GM10266 (cell line): ENCODE measurements around the gene TEN1.
A peak's percentile ranks its signal among the peaks of the same experiment; 100 is the strongest.

ENCODE experiments used
- DNase-seq: peaks from one replicate; pipeline ENCODE4 v3.0.0; 2012; ENCODE audit errors: extremely low spot score
- TF ChIP-seq, protein P1 (sequence below): IDR thresholded peaks from 2 replicates; pipeline ENCODE4 v1.5.1; 2012; ENCODE audit warnings: mild to moderate bottlenecking, low read depth; ENCODE audit not compliant: control insufficient read depth, insufficient read depth; ENCODE audit errors: missing control alignments

The TEN1 gene, protein sequence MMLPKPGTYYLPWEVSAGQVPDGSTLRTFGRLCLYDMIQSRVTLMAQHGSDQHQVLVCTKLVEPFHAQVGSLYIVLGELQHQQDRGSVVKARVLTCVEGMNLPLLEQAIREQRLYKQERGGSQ

DNA sequence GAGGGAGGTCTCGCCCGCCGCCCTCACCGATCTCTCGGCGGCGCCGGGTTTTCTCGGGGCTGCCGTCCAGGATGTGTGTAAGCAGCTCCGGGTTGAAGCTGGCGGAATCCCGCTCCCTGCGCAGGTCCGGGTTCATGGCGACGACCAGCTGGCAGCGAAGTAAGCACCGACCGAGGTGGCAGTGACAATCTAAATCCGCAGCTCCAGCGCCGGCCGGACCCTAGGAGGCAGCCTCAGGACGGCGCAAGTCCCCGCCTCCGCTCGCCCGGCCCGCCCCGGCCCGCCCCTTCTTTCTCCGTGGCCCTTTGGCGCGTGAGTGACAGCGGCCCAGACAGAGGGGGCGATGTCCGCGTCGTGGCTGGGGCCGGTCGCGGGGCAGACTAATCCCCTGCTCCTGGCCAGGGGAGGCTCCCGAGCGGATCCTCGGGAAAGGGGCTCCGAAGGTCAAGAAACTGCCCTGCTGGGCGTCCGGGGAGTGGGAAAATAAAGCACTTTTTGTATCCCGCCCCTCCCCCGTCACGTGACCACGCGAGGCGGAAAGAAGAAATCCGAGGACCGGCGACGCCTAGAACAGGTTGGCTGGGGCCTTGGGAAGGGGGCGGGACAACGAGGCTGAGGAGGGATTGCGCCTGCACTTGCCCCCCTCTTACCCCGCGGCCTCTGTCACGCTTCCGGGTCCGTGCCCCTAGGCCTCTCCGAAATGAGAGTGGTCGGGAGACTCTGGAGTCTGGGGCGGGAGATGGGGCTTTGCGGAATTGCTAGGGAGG lies at the start of gene TEN1, which contains the start of gene ACOX1:
TEN1 (plus strand) TSS at position 303 of the 767 bp plus-strand sequence. CDS start 6,953 bp downstream, outside the sequence.
ACOX1 (minus strand) TSS at position 229 of the 767 bp plus-strand sequence; CDS start at position 136, 93 bp downstream.
- peak; percentile 92 for DNase-seq
- TF ChIP-seq, protein P1, sequence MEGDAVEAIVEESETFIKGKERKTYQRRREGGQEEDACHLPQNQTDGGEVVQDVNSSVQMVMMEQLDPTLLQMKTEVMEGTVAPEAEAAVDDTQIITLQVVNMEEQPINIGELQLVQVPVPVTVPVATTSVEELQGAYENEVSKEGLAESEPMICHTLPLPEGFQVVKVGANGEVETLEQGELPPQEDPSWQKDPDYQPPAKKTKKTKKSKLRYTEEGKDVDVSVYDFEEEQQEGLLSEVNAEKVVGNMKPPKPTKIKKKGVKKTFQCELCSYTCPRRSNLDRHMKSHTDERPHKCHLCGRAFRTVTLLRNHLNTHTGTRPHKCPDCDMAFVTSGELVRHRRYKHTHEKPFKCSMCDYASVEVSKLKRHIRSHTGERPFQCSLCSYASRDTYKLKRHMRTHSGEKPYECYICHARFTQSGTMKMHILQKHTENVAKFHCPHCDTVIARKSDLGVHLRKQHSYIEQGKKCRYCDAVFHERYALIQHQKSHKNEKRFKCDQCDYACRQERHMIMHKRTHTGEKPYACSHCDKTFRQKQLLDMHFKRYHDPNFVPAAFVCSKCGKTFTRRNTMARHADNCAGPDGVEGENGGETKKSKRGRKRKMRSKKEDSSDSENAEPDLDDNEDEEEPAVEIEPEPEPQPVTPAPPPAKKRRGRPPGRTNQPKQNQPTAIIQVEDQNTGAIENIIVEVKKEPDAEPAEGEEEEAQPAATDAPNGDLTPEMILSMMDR: peak; percentile 40

DNA sequence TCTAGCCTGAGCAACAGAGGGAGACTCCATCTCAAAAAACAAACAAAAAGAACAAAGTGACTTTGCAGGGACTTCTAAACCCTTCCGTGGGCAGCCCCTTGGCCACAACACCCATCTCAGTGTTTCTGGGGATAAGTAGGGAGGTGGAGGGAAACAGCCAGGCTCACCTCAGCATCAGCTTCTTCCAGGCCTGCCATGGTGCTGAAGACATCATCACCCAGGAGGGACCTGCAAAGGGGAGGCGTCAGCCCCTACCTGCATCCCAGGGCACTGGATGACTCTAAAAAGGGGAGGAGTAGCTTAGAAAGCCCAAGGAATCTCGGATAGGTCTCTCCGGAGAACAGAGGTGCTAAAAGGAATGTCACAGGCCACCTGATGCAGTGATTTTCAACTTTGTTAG lies 48.0 kb upstream of the TEN1 start:
- TF ChIP-seq, protein P1: no peak
- no peak for DNase-seq

DNA sequence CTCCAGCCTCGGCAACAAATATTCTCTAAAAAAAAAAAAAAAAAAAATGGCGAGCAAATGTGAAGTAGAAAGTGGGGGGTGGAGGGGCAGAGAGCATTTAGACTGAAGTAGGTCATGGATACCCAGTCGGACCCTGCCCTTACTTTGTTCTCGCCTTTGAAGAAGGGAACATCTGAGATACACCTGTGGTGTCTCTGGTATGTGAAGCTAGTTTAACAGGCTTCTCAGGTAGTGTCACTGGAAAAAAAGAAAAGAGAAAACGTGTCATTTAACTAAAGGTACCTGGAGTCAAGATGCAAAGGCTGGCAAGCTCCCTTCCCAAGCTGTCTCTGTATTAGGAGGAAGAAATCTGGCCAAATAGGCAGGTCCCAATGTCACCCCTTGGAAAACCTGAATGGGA lies 46.2 kb upstream of the TEN1 start:
- TF ChIP-seq, protein P1: no peak
- no peak for DNase-seq

DNA sequence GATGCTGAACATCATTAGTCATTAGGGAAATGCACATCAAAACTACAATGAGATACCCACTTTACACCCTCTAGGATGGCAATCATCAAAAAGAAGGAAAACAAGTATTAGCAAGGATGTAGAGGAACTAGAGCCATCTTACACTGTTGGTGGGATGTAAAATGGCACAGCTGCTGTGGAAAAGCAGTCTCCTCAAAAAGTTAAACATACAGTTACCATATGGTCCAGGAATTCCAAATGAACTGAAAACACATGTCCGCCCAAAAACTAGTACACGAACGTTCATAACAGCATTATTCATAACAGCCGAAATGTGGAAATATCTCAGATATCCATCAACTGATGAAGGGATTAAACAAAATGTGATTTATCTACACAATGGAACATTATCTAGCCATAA lies 45.2 kb upstream of the TEN1 start:
- TF ChIP-seq, protein P1: no peak
- DNase-seq: no peak

DNA sequence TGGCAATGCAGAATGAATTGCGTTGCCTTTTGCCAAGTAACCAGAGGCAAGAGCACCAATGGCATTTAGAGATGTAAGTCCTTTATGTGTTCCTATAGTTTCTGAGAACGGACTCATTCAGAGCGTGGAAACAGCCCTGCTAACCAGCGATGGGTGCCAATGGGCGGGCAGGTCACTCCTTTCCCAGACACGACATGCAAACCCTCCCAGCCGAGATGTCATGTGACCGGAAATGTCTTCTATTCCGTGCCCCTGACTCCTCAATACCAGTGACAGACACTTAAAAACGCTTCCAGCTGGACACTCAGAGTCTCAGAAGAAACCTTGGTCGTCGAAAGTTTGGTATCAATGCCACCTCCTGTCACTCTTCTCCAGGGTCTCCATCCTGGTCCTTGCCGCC lies 41.4 kb upstream of the TEN1 start:
- DNase-seq: no peak
- TF ChIP-seq, protein P1: no peak

DNA sequence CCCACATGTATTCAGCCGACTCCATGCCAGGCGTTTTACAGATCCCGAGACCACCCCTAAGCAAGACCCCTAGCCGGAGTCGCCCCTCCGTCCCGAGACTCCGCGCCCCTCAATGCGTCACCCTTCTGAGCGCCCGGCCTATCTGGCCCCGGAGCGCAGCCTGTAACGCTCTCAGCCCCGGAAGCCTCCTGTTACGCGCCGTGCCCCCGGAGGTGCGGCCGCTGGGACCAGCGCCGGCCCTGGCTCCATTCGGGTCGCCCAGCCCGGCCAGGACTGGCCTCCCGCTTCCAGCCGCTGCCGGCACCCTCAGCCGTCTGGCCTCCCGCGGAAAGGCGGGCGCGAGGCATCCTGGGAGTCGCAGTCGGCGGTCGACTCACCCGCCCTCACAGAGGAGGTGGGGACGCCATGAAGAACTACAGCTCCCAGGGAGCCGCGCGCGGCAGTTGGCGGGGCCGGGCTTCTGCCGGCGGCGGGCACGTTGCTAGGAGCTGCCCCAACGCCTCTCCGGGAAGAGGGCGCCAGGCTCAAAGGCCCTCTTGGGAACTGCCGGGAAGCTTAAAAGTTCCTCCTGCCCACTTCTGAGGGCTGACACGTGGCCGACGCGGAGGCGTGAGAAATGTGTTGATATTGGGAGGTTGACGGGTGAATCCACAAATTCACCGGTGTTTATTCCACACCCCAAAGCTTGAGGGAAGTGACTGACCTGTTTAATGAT lies 38.2 kb upstream of the TEN1 start, which contains the start of gene FBF1:
FBF1 (minus strand) TSS at position 316 of the 715 bp plus-strand sequence. CDS start 2,893 bp downstream, outside the sequence.
- peak; percentile 97 for DNase-seq
- TF ChIP-seq, protein P1: no peak
